Ishikawa (cell line): Measurements from ENCODE around the gene TBKBP1.

Experiments used
- CEBPB ChIP-seq: IDR thresholded peaks from 2 replicates; pipeline ENCODE4 v1.6.1; 2012
- CREB1 ChIP-seq: IDR thresholded peaks from 2 replicates; pipeline ENCODE4 v1.6.1; 2012; ENCODE audit warnings: low read depth
- EGR1 ChIP-seq: IDR thresholded peaks from 2 replicates; pipeline ENCODE4 v1.6.1; 2012
- EP300 ChIP-seq: IDR thresholded peaks from 2 replicates; pipeline ENCODE4 v1.6.1; 2012; ENCODE audit warnings: borderline replicate concordance
- FOXM1 ChIP-seq: IDR thresholded peaks from 2 replicates; pipeline ENCODE4 v1.6.1; 2012; ENCODE audit warnings: low read depth, borderline replicate concordance
- NFIC ChIP-seq: IDR thresholded peaks from 2 replicates; pipeline ENCODE4 v1.6.1; 2012
- RAD21 ChIP-seq: IDR thresholded peaks from 2 replicates; pipeline ENCODE4 v1.6.1; 2012; ENCODE audit warnings: low read depth
- TAF1 ChIP-seq: IDR thresholded peaks from 2 replicates; pipeline ENCODE4 v1.6.1; 2012; ENCODE audit warnings: low read depth, mild to moderate bottlenecking
- TCF12 ChIP-seq: IDR thresholded peaks from 2 replicates; pipeline ENCODE4 v1.6.1; 2012; ENCODE audit warnings: low read depth
- TEAD4 ChIP-seq: IDR thresholded peaks from 2 replicates; pipeline ENCODE4 v1.6.1; 2012
- YY1 ChIP-seq: IDR thresholded peaks from 2 replicates; pipeline ENCODE4 v1.6.1; 2012; ENCODE audit warnings: low read depth
- ZBTB7A ChIP-seq: IDR thresholded peaks from 2 replicates; pipeline ENCODE4 v1.6.1; 2012; ENCODE audit warnings: low read depth
- TF ChIP-seq, protein P1 (sequence below): IDR thresholded peaks from 2 replicates; pipeline ENCODE4 v1.6.1; 2012; ENCODE audit warnings: low read depth, mild to moderate bottlenecking
- TF ChIP-seq, protein P2 (sequence below): IDR thresholded peaks from 2 replicates; pipeline ENCODE4 v1.6.1; 2012
- TF ChIP-seq, protein P3 (sequence below): IDR thresholded peaks from 2 replicates; pipeline ENCODE4 v1.6.1; 2012

TBKBP1 gene

DNA sequence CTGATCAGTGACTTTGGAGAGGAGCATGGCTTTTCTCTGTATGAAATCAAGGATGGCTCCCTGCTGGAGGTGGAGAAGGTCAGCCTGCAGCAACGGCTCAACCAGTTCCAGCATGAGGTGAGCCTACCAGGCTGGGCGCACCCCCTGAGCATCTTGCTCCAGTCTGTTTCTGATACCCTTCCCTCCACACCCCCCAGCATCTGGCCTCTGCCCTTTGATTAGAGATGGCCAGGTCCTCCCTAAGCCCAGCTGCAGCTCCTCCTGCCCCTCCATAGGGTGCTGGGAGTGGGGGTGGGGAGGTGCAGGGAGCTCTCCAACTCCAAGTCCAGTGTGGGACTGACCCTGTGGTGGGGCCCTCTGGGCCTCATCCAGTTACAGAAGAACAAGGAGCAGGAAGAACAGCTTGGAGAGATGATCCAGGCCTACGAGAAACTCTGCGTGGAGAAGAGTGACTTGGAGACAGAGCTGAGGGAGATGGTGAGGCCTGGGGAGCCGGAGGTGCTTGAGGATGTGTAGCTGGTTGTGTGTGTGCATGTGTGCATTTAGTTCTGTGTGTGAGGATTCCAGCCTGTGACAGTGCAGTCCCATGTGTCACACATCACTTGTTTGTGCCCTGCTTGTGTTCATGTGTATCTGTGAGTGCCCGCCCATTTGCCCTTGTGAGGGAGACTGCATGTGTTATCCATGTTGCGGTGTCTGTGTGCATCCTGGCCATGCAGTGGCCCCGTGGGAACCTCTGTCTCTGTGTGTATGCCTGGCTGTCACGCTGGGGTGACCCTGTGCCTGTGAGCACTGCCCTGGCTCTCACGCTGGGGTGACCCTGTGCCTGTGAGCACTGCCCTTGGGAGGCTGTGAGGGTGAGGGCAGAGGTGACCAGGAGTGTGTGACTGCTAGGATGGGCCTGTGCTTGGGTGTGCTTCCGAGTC lies 3.0 kb downstream of the TBKBP1 start:
- TF ChIP-seq NFIC (no peak), RAD21 (no peak)
- TF ChIP-seq, protein P1, sequence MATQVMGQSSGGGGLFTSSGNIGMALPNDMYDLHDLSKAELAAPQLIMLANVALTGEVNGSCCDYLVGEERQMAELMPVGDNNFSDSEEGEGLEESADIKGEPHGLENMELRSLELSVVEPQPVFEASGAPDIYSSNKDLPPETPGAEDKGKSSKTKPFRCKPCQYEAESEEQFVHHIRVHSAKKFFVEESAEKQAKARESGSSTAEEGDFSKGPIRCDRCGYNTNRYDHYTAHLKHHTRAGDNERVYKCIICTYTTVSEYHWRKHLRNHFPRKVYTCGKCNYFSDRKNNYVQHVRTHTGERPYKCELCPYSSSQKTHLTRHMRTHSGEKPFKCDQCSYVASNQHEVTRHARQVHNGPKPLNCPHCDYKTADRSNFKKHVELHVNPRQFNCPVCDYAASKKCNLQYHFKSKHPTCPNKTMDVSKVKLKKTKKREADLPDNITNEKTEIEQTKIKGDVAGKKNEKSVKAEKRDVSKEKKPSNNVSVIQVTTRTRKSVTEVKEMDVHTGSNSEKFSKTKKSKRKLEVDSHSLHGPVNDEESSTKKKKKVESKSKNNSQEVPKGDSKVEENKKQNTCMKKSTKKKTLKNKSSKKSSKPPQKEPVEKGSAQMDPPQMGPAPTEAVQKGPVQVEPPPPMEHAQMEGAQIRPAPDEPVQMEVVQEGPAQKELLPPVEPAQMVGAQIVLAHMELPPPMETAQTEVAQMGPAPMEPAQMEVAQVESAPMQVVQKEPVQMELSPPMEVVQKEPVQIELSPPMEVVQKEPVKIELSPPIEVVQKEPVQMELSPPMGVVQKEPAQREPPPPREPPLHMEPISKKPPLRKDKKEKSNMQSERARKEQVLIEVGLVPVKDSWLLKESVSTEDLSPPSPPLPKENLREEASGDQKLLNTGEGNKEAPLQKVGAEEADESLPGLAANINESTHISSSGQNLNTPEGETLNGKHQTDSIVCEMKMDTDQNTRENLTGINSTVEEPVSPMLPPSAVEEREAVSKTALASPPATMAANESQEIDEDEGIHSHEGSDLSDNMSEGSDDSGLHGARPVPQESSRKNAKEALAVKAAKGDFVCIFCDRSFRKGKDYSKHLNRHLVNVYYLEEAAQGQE, result peak; percentile 33; the same call in 1 of the 2 replicates

DNA sequence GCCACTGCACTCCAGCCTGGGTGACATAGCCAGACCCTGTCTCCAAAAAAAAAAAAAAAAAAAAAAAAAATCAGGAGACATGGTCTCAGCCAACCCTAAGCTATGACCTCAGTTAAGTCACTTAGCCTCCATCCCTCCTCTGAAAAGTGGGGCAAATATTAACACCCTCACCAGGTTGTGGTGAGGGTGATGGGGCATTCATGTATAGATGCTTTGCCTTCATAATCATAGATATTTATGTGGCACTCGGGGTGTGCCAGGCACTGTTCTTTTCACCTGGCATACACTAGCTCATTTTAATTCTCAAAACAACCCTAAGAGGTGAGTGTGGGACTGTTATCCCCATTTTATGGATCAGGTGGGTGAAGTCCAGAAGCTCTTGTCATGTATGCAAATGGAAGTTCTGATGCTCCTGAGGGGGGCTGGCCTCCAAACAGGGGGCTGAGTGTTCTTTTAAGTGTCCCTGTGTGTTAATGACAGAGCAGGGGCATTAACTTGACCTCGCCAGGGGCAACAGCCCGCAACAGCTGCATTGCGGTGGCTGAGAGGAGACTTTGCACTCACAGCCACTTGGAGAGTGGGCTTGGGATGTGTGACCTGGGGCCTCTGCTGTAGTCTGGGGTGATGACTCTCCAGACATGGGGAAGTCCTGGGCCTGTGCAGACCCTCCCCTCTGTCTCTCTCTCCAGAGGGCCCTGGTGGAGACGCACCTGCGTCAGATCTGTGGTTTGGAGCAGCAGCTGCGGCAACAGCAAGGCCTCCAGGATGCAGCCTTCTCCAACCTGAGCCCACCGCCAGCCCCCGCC lies 4.1 kb downstream of the TBKBP1 start:
- no peak for TF ChIP-seq EP300
- no peak for TF ChIP-seq TEAD4
- no peak for TF ChIP-seq FOXM1
- no peak for TF ChIP-seq NFIC
- TF ChIP-seq CEBPB, result no peak
- TF ChIP-seq CREB1, result no peak
- TF ChIP-seq, protein P2, sequence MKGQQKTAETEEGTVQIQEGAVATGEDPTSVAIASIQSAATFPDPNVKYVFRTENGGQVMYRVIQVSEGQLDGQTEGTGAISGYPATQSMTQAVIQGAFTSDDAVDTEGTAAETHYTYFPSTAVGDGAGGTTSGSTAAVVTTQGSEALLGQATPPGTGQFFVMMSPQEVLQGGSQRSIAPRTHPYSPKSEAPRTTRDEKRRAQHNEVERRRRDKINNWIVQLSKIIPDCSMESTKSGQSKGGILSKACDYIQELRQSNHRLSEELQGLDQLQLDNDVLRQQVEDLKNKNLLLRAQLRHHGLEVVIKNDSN, result no peak
- no peak for TF ChIP-seq YY1
- no peak for TF ChIP-seq RAD21
- TF ChIP-seq, protein P3, sequence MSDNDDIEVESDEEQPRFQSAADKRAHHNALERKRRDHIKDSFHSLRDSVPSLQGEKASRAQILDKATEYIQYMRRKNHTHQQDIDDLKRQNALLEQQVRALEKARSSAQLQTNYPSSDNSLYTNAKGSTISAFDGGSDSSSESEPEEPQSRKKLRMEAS, result no peak
- TF ChIP-seq, protein P1, result no peak
- TF ChIP-seq EGR1, result no peak
- TF ChIP-seq ZBTB7A, result no peak
- no peak for TF ChIP-seq TAF1
- no peak for TF ChIP-seq TCF12

DNA sequence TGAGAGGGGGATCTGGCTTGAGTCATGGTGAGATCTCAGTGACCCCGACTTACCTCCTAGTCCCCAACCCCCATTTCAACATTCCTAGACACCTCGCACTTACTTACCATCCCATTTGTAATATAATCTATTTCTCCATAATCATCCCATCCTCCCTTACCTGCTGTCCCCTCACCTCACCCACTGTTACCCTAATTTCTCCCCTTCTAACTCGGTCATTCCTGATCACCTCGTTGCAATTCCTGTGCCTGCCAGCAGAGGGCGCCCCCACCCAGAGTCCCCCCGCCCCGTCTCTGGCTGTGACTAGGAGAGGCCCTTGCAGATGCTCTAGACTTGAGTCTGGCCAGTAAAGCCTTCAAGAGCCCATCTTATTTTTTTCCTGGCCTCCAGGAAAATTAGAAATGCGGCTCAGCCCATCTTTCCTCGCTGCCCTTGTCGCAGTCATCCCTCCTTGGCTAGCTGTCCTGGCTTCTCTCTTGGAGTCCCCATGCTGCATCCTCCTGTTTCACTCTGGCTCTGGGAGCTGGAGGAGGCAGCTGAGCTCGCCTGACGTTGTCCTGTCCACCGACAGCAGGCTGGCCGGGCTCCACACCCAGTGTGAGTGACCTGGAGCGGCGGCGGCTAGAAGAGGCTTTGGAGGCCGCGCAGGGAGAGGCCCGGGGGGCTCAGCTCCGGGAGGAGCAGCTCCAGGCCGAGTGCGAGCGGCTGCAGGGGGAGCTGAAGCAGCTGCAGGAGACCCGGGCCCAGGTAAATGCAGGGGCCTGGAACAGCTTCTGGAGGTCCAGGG lies 5.0 kb downstream of the TBKBP1 start:
- TF ChIP-seq RAD21 (peak; percentile 70), CREB1 (no peak)

DNA sequence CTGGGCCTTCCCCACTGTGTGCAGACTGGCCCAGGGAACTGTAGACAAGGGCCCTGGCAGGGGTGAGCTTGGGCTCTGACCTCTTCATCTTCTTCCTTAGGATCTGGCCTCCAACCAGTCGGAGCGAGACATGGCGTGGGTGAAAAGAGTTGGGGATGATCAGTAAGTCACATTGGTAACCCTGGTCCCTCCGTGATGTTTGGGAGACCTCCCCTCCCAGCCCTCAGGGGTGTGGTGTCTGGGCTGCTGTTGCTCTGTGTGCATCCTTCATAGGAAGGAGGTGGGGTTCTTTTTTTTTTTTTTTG lies 5.5 kb downstream of the TBKBP1 start:
- TF ChIP-seq CREB1 (no peak), FOXM1 (no peak)

DNA sequence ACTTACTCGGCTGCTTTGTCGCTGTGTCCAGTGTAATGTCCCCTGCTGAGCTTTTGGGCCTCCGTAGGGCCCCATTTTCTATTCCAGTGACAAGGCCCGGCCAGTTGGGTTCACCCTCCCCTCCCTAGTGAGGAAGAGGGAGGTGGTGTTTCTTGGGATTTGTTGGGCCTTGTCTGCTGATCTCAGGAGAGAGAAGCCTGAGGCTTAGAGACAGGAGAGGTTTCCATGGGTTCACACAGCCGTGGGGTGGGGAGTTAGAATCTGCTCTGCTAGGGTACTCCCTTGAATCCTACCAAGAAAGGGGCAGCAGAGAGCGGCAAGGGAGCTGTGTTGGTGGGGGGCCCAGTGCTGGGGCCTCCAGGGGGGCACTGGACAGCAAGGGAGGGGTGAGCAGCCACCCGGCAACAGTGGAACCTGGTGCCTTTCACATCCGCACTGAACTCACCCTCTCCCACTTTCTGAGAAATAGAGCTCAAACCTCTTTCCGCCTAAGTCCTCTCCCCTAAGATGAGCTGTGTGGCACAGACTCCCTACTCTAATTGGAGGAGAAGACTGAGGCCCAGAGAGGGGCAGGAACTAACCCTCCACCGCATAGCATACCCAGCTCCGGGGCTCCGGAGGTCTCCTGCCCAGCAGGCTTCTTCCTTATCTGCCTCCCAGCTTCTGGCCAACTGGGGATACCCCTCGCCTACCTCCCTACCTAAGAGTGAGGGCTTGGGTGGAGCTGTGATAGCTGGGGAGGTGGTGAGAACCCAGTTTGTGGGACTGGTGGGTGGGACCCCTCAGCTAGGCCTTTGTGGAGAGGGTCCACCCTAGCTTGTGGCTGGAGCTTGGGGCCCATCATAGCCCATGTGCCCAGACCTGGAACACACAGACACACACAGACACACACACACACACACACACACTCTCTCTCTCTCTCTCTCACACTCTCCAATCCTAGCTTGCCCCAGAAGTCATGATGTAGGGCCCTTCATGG lies 6.8 kb downstream of the TBKBP1 start:
- TF ChIP-seq TAF1 (no peak), RAD21 (no peak), NFIC (no peak)

DNA sequence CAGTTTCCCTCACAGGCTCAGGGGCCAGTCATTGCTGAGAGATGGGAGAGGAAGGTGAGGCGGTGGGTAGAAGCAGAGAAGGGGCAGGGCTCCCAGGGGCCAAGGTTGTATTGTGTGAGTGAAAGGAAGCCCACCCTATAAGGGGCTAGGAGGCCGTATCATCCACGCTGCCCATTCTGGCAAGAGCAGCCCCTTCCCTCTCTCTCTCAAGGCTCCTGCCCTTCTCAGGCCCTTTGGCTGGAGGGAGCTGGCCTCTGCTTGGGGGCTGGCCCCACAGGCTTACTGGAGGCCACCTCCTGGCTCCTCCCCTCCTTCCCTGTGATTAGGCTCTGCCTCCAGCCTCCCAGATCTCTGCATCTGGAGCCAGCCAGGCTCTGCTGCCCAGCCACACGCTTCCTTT lies 7.6 kb downstream of the TBKBP1 start:
- TF ChIP-seq NFIC (no peak), TCF12 (no peak), CREB1 (no peak), ZBTB7A (no peak), EP300 (no peak)
